ENCODE results near the gene LAMA1. TPM values are rescaled to one million over a fixed set of nuclear protein-coding genes. Genes with fewer than 3 reads are reported as not detected.

The LAMA1 gene
- total RNA-seq, 1 experiment from 2014 or later, result not detected

- no peak overlapping the region for H3K4me2 ChIP-seq (ENCODE audit: low read length)
- ChIA-PET CTCF (no interaction called here), POLR2A (ENCODE audit: unreplicated experiment) (no interaction called here)
- H3K27ac ChIP-seq (ENCODE audit: low read length), result no peak overlapping the region
- BruUV-seq (replicated peaks), result no TSS peak
- H3K79me2 ChIP-seq (ENCODE audit: low read length), result no peaks in the 10 kb centered on the region
- H4K20me1 ChIP-seq (ENCODE audit: low read length), result no peaks in the 10 kb centered on the region
- DNase-seq (no peak), ATAC-seq (no peak)
- no peaks in the 10 kb centered on the region for H3K36me3 ChIP-seq (ENCODE audit: low read depth, low read length)
- H3F3A ChIP-seq (ENCODE audit: low read length, unreplicated experiment), result no peaks in the 10 kb centered on the region
- H3K4me1 ChIP-seq (ENCODE audit: insufficient read depth, low read length), result no peaks in the 10 kb centered on the region
- peaks cover 86% of the 10 kb centered on the region for H3K27me3 ChIP-seq (ENCODE audit: low read length)
- H2AFZ ChIP-seq (ENCODE audit: low read length), result no peak overlapping the region
- H3K9ac ChIP-seq (ENCODE audit: low read length), result no peak overlapping the region
- intact Hi-C loops (cut with micrococcal nuclease), result no loop called here
- H3K4me3 ChIP-seq (ENCODE audit: low read length), result no peak overlapping the region
- no peaks in the 10 kb centered on the region for H3K9me2 ChIP-seq (replicated peaks; ENCODE audit: low read length)
- no peaks in the 10 kb centered on the region for H3K9me3 ChIP-seq (ENCODE audit: low read length)
- TF ChIP-seq CTCF (conservative IDR thresholded peaks at IDR 0.05; ENCODE audit: low read depth, low read length), result no peak
- TF ChIP-seq EZH2 (IDR thresholded peaks at IDR 0.05; ENCODE audit: low read length, unreplicated experiment), result no peak
- no peak for TF ChIP-seq EZH2phosphoT487 (IDR thresholded peaks at IDR 0.05; ENCODE audit: borderline replicate concordance, low read length)
Measured at GRCh38 chr18:6942742-6943141, 174.9 kb downstream of the LAMA1 start.

GRCh38 chr18:6941996-6942395 lies 175.6 kb downstream of the LAMA1 start:
- Histone ChIP-seq H3K4me3 (ENCODE audit: low read length) (no peak overlapping the region), H3K9ac (ENCODE audit: low read length) (no peak overlapping the region), H3K27me3 (ENCODE audit: low read length) (peaks cover 83% of the 10 kb centered on the region), H3F3A (ENCODE audit: low read length, unreplicated experiment) (no peaks in the 10 kb centered on the region), H3K36me3 (ENCODE audit: low read depth, low read length) (no peaks in the 10 kb centered on the region), H2AFZ (ENCODE audit: low read length) (no peak overlapping the region), H3K9me3 (ENCODE audit: low read length) (no peaks in the 10 kb centered on the region), H3K4me1 (ENCODE audit: insufficient read depth, low read length) (no peaks in the 10 kb centered on the region), H3K79me2 (ENCODE audit: low read length) (no peaks in the 10 kb centered on the region), H4K20me1 (ENCODE audit: low read length) (no peaks in the 10 kb centered on the region), H3K27ac (ENCODE audit: low read length) (no peak overlapping the region), H3K4me2 (ENCODE audit: low read length) (no peak overlapping the region), H3K9me2 (replicated peaks; ENCODE audit: low read length) (no peaks in the 10 kb centered on the region)
- ATAC-seq (no peak), DNase-seq (no peak)
- ChIA-PET POLR2A (ENCODE audit: unreplicated experiment) (no interaction called here), CTCF (no interaction called here)
- BruUV-seq (replicated peaks), result no TSS peak
- intact Hi-C loops (cut with micrococcal nuclease), result no loop called here
- TF ChIP-seq CTCF (conservative IDR thresholded peaks at IDR 0.05; ENCODE audit: low read depth, low read length) (no peak), EZH2phosphoT487 (IDR thresholded peaks at IDR 0.05; ENCODE audit: borderline replicate concordance, low read length) (no peak), EZH2 (IDR thresholded peaks at IDR 0.05; ENCODE audit: low read length, unreplicated experiment) (no peak)

GRCh38 chr18:6940451-6940850 lies 177.1 kb downstream of the LAMA1 start:
- Histone ChIP-seq H3K9me2 (replicated peaks; ENCODE audit: low read length) (no peaks in the 10 kb centered on the region), H3K27me3 (ENCODE audit: low read length) (peaks cover 92% of the 10 kb centered on the region), H3K4me2 (ENCODE audit: low read length) (no peak overlapping the region), H2AFZ (ENCODE audit: low read length) (no peak overlapping the region), H3F3A (ENCODE audit: low read length, unreplicated experiment) (no peaks in the 10 kb centered on the region), H3K79me2 (ENCODE audit: low read length) (no peaks in the 10 kb centered on the region), H3K4me1 (ENCODE audit: insufficient read depth, low read length) (no peaks in the 10 kb centered on the region), H3K4me3 (ENCODE audit: low read length) (no peak overlapping the region), H3K9ac (ENCODE audit: low read length) (no peak overlapping the region), H3K27ac (ENCODE audit: low read length) (no peak overlapping the region), H4K20me1 (ENCODE audit: low read length) (no peaks in the 10 kb centered on the region), H3K9me3 (ENCODE audit: low read length) (no peaks in the 10 kb centered on the region), H3K36me3 (ENCODE audit: low read depth, low read length) (no peaks in the 10 kb centered on the region)
- TF ChIP-seq EZH2phosphoT487 (IDR thresholded peaks at IDR 0.05; ENCODE audit: borderline replicate concordance, low read length), result no peak
- no peak for TF ChIP-seq CTCF (conservative IDR thresholded peaks at IDR 0.05; ENCODE audit: low read depth, low read length)
- no peak for TF ChIP-seq EZH2 (IDR thresholded peaks at IDR 0.05; ENCODE audit: low read length, unreplicated experiment)
- no TSS peak for BruUV-seq (replicated peaks)
- intact Hi-C loops (cut with micrococcal nuclease), result no loop called here
- no peak for ATAC-seq
- ChIA-PET CTCF (no interaction called here), POLR2A (ENCODE audit: unreplicated experiment) (interaction anchor here (0.6 kb wide), 1 partner anchor 69 kb away, joined by 4 read pairs; no protein-coding TSS in a partner anchor)
- DNase-seq, result no peak
